IMR-90 (cell line): ENCODE results near the gene EPPIN. TPM values are rescaled to one million over a fixed set of nuclear protein-coding genes. Genes with fewer than 3 reads are reported as not detected.

Source experiments
- ATAC-seq: fragments of 200-7000 bp; cut with Tn5 transposase; 2 replicates; pipeline ENCODE4 v1.9.1; 2020; ENCODE audit warnings: low read depth, mild to moderate bottlenecking, moderate library complexity
- BruUV-seq: library from RNA; stranded (reverse); fragments of 400-500 nt; replicated peaks from 2 replicates; lab custom pipeline; 2021; lab: Mats Ljungman, UMichigan
- CTCF ChIA-PET: fragments of 300-600 bp; formaldehyde crosslinking; extraction: SDS; loops from one replicate; lab custom pipeline; 2021; ENCODE audit warnings: antibody characterized with exemption; lab: Yijun Ruan, JAX
- POLR2A ChIA-PET: fragments of 300-600 bp; sonication (Branson Sonifier 250); formaldehyde crosslinking; loops from one replicate; lab custom pipeline; 2022; ENCODE audit warnings: antibody characterized with exemption; ENCODE audit not compliant: unreplicated experiment; lab: Charles Lee
- DNase-seq: peaks from one replicate; pipeline ENCODE4 v3.0.0; 2013
- H2AFZ ChIP-seq: replicated peaks from 2 replicates; pipeline ENCODE3; 2013; ENCODE audit warnings: low read length, mild to moderate bottlenecking; ENCODE audit not compliant: poor library complexity
- H2AK5ac ChIP-seq: 2 replicates; pipeline ENCODE4 v1.6.1; 2013; ENCODE audit warnings: low read depth, low read length, inconsistent platforms
- H2AK9ac ChIP-seq: replicated peaks from 2 replicates; pipeline ENCODE3; 2013; ENCODE audit warnings: mild to moderate bottlenecking, low read depth, low read length, moderate library complexity; ENCODE audit not compliant: poor library complexity
- H2BK120ac ChIP-seq: 2 replicates; pipeline ENCODE4 v1.6.1; 2013; ENCODE audit warnings: low read depth, low read length, inconsistent platforms
- H2BK15ac ChIP-seq: 3 replicates; pipeline ENCODE4 v1.6.1; 2013; ENCODE audit warnings: low read depth, low read length, inconsistent platforms
- H2BK20ac ChIP-seq: 2 replicates; pipeline ENCODE4 v1.6.1; 2013; ENCODE audit warnings: low read depth, mild to moderate bottlenecking, inconsistent platforms, low read length, moderate library complexity
- H2BK5ac ChIP-seq: 2 replicates; pipeline ENCODE4 v1.6.1; 2013; ENCODE audit warnings: mild to moderate bottlenecking, low read depth, low read length, inconsistent platforms; ENCODE audit not compliant: poor library complexity, severe bottlenecking
- H3K14ac ChIP-seq: replicated peaks from 2 replicates; pipeline ENCODE4 v1.6.1; 2013; ENCODE audit warnings: low read depth, low read length, inconsistent platforms
- H3K18ac ChIP-seq: 2 replicates; pipeline ENCODE4 v1.6.1; 2013; ENCODE audit warnings: low read depth, low read length, control low read depth
- H3K23ac ChIP-seq: 2 replicates; pipeline ENCODE4 v1.6.1; 2013; ENCODE audit warnings: low read depth, low read length, inconsistent platforms
- H3K27ac ChIP-seq: 2 replicates; pipeline ENCODE4 v1.5.1; 2013; ENCODE audit warnings: mild to moderate bottlenecking, control low read depth, low read length; ENCODE audit not compliant: insufficient read depth
- H3K27me3 ChIP-seq: 2 replicates; pipeline ENCODE4 v1.6.1; 2013; ENCODE audit warnings: low read length; ENCODE audit not compliant: control insufficient read depth, insufficient read depth
- H3K36me3 ChIP-seq: 2 replicates; pipeline ENCODE4 v1.6.1; 2013; ENCODE audit warnings: low read length, mixed read lengths; ENCODE audit not compliant: control insufficient read depth, insufficient read depth
- H3K4ac ChIP-seq: 2 replicates; pipeline ENCODE4 v1.6.1; 2013; ENCODE audit warnings: low read depth, low read length, inconsistent platforms
- H3K4me1 ChIP-seq: 2 replicates; pipeline ENCODE4 v1.6.1; 2013; ENCODE audit warnings: low read length, mixed read lengths; ENCODE audit not compliant: control insufficient read depth, insufficient read depth
- H3K4me2 ChIP-seq: 2 replicates; pipeline ENCODE4 v1.6.1; 2013; ENCODE audit warnings: low read depth, mild to moderate bottlenecking, control low read depth, low read length, moderate library complexity
- H3K4me3 ChIP-seq: 2 replicates; pipeline ENCODE4 v1.5.1; 2013; ENCODE audit warnings: low read depth, mild to moderate bottlenecking, control low read depth, low read length, moderate library complexity; ENCODE audit not compliant: insufficient read depth
- H3K56ac ChIP-seq: 2 replicates; pipeline ENCODE4 v1.6.1; 2013; ENCODE audit warnings: low read length, inconsistent platforms; ENCODE audit not compliant: insufficient read depth; ENCODE audit errors: extremely low read depth
- H3K79me1 ChIP-seq, 2 experiments: 2 replicates each; pipeline ENCODE4 v1.6.1; 2013; ENCODE audit warnings: low read length in 2 of 2, inconsistent platforms in 1 of 2, low read depth in 1 of 2
- H3K9ac ChIP-seq: 2 replicates; pipeline ENCODE4 v1.6.1; 2013; ENCODE audit warnings: low read depth, low read length, control low read depth
- H3K9me1 ChIP-seq: 2 replicates; pipeline ENCODE4 v1.6.1; 2013; ENCODE audit warnings: low read length, inconsistent platforms; ENCODE audit not compliant: insufficient read depth
- H3K9me3 ChIP-seq: 2 replicates; pipeline ENCODE4 v1.6.1; 2013; ENCODE audit warnings: low read length; ENCODE audit not compliant: control insufficient read depth, insufficient read depth
- H4K20me1 ChIP-seq: 2 replicates; pipeline ENCODE4 v1.6.1; 2013; ENCODE audit warnings: low read length, inconsistent platforms; ENCODE audit not compliant: insufficient read depth
- H4K5ac ChIP-seq: 2 replicates; pipeline ENCODE4 v1.6.1; 2013; ENCODE audit warnings: mild to moderate bottlenecking, low read depth, low read length, control low read depth
- H4K8ac ChIP-seq, 2 experiments: 2 replicates each; pipeline ENCODE4 v1.6.1; 2013; ENCODE audit warnings: low read depth in 2 of 2, low read length in 2 of 2, control low read depth in 1 of 2, inconsistent platforms in 1 of 2
- H4K91ac ChIP-seq: 2 replicates; pipeline ENCODE4 v1.6.1; 2013; ENCODE audit warnings: low read depth, low read length, inconsistent platforms; ENCODE audit not compliant: insufficient read depth
- BHLHE40 ChIP-seq: fragments of 150-350 bp; IDR thresholded peaks from 2 replicates; pipeline ENCODE4 v1.6.1; 2016; ENCODE audit warnings: mild to moderate bottlenecking, low read depth, low read length
- CEBPB ChIP-seq: IDR thresholded peaks from 2 replicates; pipeline ENCODE4 v1.6.1; 2012; ENCODE audit warnings: low read depth, low read length, improper control_type of control experiment
- CHD1 ChIP-seq: IDR thresholded peaks from 2 replicates; pipeline ENCODE4 v1.6.1; 2012; ENCODE audit warnings: low read depth, low read length, improper control_type of control experiment
- FOS ChIP-seq: fragments of 150-350 bp; IDR thresholded peaks from 2 replicates; pipeline ENCODE4 v1.6.1; 2016; ENCODE audit warnings: low read depth, low read length
- MAFK ChIP-seq: IDR thresholded peaks from 2 replicates; pipeline ENCODE4 v1.6.1; 2012; ENCODE audit warnings: low read depth, low read length, improper control_type of control experiment
- MAZ ChIP-seq: IDR thresholded peaks from 2 replicates; pipeline ENCODE4 v1.6.1; 2012; ENCODE audit warnings: low read depth, mild to moderate bottlenecking, low read length, improper control_type of control experiment, moderate library complexity, borderline replicate concordance
- MXI1 ChIP-seq: IDR thresholded peaks from 2 replicates; pipeline ENCODE4 v1.6.1; 2012; ENCODE audit warnings: low read depth, mild to moderate bottlenecking, low read length, moderate library complexity, borderline replicate concordance
- NFE2L2 ChIP-seq: fragments of 150-350 bp; IDR thresholded peaks from 2 replicates; pipeline ENCODE4 v1.6.1; 2016; ENCODE audit warnings: low read depth, mild to moderate bottlenecking, low read length
- POLR2A ChIP-seq: IDR thresholded peaks from 2 replicates; pipeline ENCODE4 v1.6.1; 2012; ENCODE audit warnings: mild to moderate bottlenecking, low read depth, low read length
- RAD21 ChIP-seq: IDR thresholded peaks from 2 replicates; pipeline ENCODE4 v1.6.1; 2012; ENCODE audit warnings: low read length, improper control_type of control experiment
- RFX5 ChIP-seq: IDR thresholded peaks from 2 replicates; pipeline ENCODE4 v1.8.0; 2012; ENCODE audit warnings: low read depth, mild to moderate bottlenecking, low read length, moderate library complexity
- SMC3 ChIP-seq: fragments of 150-350 bp; IDR thresholded peaks from 2 replicates; pipeline ENCODE4 v1.6.1; 2016; ENCODE audit warnings: low read depth, mild to moderate bottlenecking, antibody characterized with exemption, low read length, moderate library complexity
- WGBS, 2 experiments: methylation state at CpG; one replicate each; pipeline versions ENCODE4 v1.1.5 to v1.1.7; 2013; ENCODE audit warnings: missing lambda C conversion rate in 2 of 2; ENCODE audit not compliant: insufficient read length in 1 of 2; ENCODE audit errors: extremely low coverage in 2 of 2; 5-methylcytosine and 5-hydroxymethylcytosine counted together
- dilution Hi-C: fragments of 300-500 bp; cut with HindIII; formaldehyde crosslinking; loops from one replicate; pipeline ENCODE4 v1.14.3; 2018; ENCODE audit warnings: low sequenced_read_pairs; ENCODE audit not compliant: unreplicated experiment
- in situ Hi-C: fragments of 300-500 bp; cut with MboI; formaldehyde crosslinking; loops from 3 replicates; pipeline ENCODE4 v1.14.3; 2019; ENCODE audit warnings: low sequenced_read_pairs, inconsistent platforms, mixed read lengths
- intact Hi-C: fragments of 100-400 bp; cut with micrococcal nuclease; formaldehyde crosslinking; loops from 2 replicates; pipeline ENCODE4 v1.10.0; 2022
- polyA plus RNA-seq, 3 experiments: library from polyadenylated mRNA; depleted of rRNA; stranded (reverse); fragments of >200 nt; gene quantifications; 2 replicates each; pipeline ENCODE4 v1.2.3, GENCODE V29; 2012; ENCODE audit warnings: low replicate concordance in 1 of 3
- total RNA-seq: library from RNA; depleted of rRNA; stranded (reverse); fragments of >200 nt; gene quantifications from 2 replicates; pipeline ENCODE4 v1.2.3, GENCODE V29; 2012
- TF ChIP-seq, protein P1 (sequence below): fragments of 150-350 bp; IDR thresholded peaks from 2 replicates; pipeline ENCODE4 v1.6.1; 2016; ENCODE audit warnings: low read depth, mild to moderate bottlenecking, low read length, moderate library complexity, borderline replicate concordance
- TF ChIP-seq, protein P2 (sequence below): conservative IDR thresholded peaks from 2 replicates; pipeline ENCODE4 v1.5.1; 2012; ENCODE audit warnings: mild to moderate bottlenecking, low read depth, low read length, improper control_type of control experiment
- TF ChIP-seq, protein P3 (sequence below): fragments of 150-350 bp; IDR thresholded peaks from 2 replicates; pipeline ENCODE4 v1.6.1; 2017; ENCODE audit warnings: mild to moderate bottlenecking, antibody characterized with exemption, low read length, low read depth

The EPPIN gene
- total and polyA plus RNA-seq, 2 of the 4 experiments (the other 2 are of a cell fraction), result not detected

DNA sequence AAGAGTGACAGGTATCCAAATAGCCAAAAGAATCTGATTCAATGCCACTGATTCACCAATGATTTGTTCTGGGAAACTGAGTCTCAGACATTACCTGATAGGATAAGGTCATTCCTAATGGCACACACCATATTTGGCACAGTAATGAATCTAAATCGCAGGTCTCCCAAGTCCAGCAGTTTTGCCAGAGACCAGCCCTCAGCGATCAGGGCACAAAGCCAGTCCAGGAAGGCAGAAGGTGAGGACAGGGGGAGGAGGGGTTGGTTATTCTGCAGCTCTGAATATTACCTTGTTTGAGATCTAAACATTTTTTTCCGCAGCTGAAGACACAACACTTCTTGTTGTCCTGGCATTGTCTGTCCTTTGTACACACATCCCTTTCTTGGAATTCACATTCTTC, 1.9 kb downstream of the EPPIN start:
- 33% methylated on average over 2 of the region's 3 CpGs; no CpG with 5 or more reads in 1 of the 2 experiments for WGBS, 2 experiments
- Histone ChIP-seq H3K9me3 (no peaks in the 10 kb centered on the region), H3K18ac (no peak overlapping the region), H2AK9ac (no peak overlapping the region), H3K79me1 (no peaks in the 10 kb centered on the region), H3K27me3 (peaks cover 5% of the 10 kb centered on the region), H3K9me1 (no peaks in the 10 kb centered on the region), H2BK120ac (no peak overlapping the region), H3K14ac (no peak overlapping the region), H4K5ac (no peak overlapping the region), H3K4me2 (no peak overlapping the region), H4K91ac (no peak overlapping the region), H2BK20ac (no peak overlapping the region), H3K56ac (no peak overlapping the region), H3K4ac (no peak overlapping the region), H4K20me1 (no peaks in the 10 kb centered on the region), H2BK15ac (no peak overlapping the region), H3K4me3 (no peak overlapping the region), H3K9ac (no peak overlapping the region), H3K36me3 (no peaks in the 10 kb centered on the region), H2AK5ac (no peak overlapping the region), H4K8ac (no peak overlapping the region), H2BK5ac (no peak overlapping the region), H3K4me1 (no peaks in the 10 kb centered on the region), H3K27ac (no peak overlapping the region), H2AFZ (no peak overlapping the region), H3K23ac (no peak overlapping the region)
- in situ Hi-C loops, result loop anchor here (25.0 kb wide), 1 partner anchor 217 kb away; no protein-coding TSS in a partner anchor
- TF ChIP-seq CEBPB, result no peak
- no peak for TF ChIP-seq POLR2A
- TF ChIP-seq RAD21, result no peak
- no peak for TF ChIP-seq NFE2L2
- TF ChIP-seq, protein P1, sequence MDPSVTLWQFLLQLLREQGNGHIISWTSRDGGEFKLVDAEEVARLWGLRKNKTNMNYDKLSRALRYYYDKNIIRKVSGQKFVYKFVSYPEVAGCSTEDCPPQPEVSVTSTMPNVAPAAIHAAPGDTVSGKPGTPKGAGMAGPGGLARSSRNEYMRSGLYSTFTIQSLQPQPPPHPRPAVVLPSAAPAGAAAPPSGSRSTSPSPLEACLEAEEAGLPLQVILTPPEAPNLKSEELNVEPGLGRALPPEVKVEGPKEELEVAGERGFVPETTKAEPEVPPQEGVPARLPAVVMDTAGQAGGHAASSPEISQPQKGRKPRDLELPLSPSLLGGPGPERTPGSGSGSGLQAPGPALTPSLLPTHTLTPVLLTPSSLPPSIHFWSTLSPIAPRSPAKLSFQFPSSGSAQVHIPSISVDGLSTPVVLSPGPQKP, result no peak
- TF ChIP-seq, protein P2, sequence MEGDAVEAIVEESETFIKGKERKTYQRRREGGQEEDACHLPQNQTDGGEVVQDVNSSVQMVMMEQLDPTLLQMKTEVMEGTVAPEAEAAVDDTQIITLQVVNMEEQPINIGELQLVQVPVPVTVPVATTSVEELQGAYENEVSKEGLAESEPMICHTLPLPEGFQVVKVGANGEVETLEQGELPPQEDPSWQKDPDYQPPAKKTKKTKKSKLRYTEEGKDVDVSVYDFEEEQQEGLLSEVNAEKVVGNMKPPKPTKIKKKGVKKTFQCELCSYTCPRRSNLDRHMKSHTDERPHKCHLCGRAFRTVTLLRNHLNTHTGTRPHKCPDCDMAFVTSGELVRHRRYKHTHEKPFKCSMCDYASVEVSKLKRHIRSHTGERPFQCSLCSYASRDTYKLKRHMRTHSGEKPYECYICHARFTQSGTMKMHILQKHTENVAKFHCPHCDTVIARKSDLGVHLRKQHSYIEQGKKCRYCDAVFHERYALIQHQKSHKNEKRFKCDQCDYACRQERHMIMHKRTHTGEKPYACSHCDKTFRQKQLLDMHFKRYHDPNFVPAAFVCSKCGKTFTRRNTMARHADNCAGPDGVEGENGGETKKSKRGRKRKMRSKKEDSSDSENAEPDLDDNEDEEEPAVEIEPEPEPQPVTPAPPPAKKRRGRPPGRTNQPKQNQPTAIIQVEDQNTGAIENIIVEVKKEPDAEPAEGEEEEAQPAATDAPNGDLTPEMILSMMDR, result no peak
- TF ChIP-seq, protein P3, sequence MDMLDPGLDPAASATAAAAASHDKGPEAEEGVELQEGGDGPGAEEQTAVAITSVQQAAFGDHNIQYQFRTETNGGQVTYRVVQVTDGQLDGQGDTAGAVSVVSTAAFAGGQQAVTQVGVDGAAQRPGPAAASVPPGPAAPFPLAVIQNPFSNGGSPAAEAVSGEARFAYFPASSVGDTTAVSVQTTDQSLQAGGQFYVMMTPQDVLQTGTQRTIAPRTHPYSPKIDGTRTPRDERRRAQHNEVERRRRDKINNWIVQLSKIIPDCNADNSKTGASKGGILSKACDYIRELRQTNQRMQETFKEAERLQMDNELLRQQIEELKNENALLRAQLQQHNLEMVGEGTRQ, result no peak
- no peak for TF ChIP-seq SMC3
- TF ChIP-seq MXI1, result no peak
- TF ChIP-seq BHLHE40, result no peak
- no peak for TF ChIP-seq FOS
- TF ChIP-seq RFX5, result no peak
- no peak for TF ChIP-seq CHD1
- no peak for TF ChIP-seq MAZ
- no peak for TF ChIP-seq MAFK
- dilution Hi-C loops, result no loop called here
- CTCF ChIA-PET, result no interaction called here
- no peak for DNase-seq
- POLR2A ChIA-PET, result no interaction called here
- ATAC-seq, result no peak
- intact Hi-C loops, result loop anchor here (10.0 kb wide), 1 partner anchor 469 kb away; no protein-coding TSS in a partner anchor
- BruUV-seq, result no TSS peak
